ENCODE results near the gene C7orf33.

The C7orf33 gene

DNA sequence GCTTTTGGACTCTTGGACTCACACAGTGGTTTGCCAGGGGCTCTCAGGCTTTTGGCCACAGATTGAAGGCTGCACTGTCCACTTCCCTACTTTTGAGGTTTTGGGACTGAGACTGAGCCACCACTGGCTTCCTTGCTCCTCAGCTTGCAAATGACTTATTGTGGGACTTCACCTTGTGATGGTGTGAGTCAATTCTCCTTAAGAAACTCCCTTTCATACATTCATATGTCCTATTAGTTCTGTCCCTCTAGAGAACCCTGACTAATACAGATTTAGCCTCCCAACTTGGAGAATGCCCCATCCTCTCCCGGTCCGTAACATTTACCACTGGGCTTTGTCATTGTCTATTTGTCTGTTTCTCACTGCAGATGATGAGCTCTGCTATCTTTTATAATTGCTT lies 55.3 kb downstream of the C7orf33 start:
- no peaks in the 10 kb centered on the region for H3K4me1 ChIP-seq (ENCODE audit: low read depth, poor library complexity, severe bottlenecking)
- no peaks in the 10 kb centered on the region for H3K27me3 ChIP-seq (ENCODE audit: insufficient read depth, low read depth)
- no peaks in the 10 kb centered on the region for H3K79me2 ChIP-seq (ENCODE audit: insufficient read depth, low read depth)

DNA sequence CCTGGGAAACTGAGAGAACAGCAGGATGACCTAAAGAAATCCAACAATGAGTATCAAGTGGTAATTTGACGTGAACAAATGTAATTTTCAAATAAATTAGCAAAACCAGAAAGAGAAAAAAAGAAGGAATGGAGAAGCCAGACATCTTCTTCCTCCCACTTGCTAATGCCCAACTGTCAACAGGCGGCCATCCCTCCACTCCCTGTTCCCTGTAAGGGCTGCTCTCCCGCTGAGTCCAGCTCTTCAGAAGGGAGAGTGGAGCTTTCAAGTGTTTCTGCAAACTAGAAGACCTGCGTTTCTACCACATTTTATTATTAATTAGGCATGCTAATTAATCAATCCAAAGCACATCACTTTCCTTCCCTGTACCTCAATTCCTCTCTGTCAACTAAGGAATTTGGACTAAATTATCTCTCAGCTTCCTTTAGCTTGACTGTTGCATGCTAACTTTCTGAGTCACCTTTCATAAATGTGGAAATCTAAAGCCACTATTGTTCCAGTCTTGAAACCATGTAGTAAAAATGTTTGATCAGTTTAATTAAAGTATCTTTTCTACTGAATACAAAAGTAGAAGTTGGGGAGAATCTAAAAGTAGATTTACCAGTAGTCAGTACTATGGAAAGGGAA lies 59.8 kb downstream of the C7orf33 start:
- TF ChIP-seq CTCF (conservative IDR thresholded peaks at IDR 0.05; ENCODE audit: low read depth, low read length): no peak
- Histone ChIP-seq H3K27me3 (ENCODE audit: insufficient read depth, low read depth) (no peaks in the 10 kb centered on the region), H3K27ac (no peak overlapping the region), H4K20me1 (ENCODE audit: insufficient read depth) (no peaks in the 10 kb centered on the region), H3K4me3 (IDR thresholded peaks at IDR 0.05; ENCODE audit: insufficient read depth, low read depth, low read length) (no peak overlapping the region), H3K4me1 (ENCODE audit: low read depth, poor library complexity, severe bottlenecking) (no peaks in the 10 kb centered on the region), H2AFZ (ENCODE audit: low read depth) (no peak overlapping the region), H3K36me3 (ENCODE audit: insufficient read depth) (no peaks in the 10 kb centered on the region), H3K4me2 (no peak overlapping the region), H3K9ac (no peak overlapping the region), H3K79me2 (ENCODE audit: insufficient read depth, low read depth) (no peaks in the 10 kb centered on the region)

More for the DNA sequence above, 55.3 kb downstream of the C7orf33 start:
- H3K27ac ChIP-seq: no peak overlapping the region
- no peak for TF ChIP-seq CTCF (conservative IDR thresholded peaks at IDR 0.05; ENCODE audit: low read depth, low read length)
- H3K4me2 ChIP-seq: no peak overlapping the region
- H2AFZ ChIP-seq (ENCODE audit: low read depth): no peak overlapping the region
- H3K4me3 ChIP-seq (IDR thresholded peaks at IDR 0.05; ENCODE audit: insufficient read depth, low read depth, low read length): no peak overlapping the region
- no peaks in the 10 kb centered on the region for H3K36me3 ChIP-seq (ENCODE audit: insufficient read depth)
- no peaks in the 10 kb centered on the region for H4K20me1 ChIP-seq (ENCODE audit: insufficient read depth)
- no peak overlapping the region for H3K9ac ChIP-seq

DNA sequence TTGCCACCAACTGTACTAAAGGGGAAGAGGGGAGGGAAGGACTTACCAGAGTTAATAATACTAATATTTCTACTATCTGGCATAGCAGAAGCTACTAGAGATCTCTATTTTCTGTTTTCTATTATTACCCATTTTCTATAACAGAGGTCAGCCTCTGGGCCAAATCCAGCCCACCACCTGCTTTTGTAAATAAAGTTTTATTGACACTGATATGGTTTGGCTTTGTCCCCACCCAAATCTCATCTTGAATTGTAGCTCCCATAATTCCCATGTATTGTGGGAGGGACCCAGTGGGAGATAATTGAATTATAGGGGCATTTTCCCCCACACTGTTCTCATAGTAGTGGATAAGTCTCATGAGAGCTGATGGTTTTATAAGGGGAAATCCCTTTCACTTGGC lies 62.2 kb downstream of the C7orf33 start:
- Histone ChIP-seq H3K79me2 (ENCODE audit: insufficient read depth, low read depth) (no peaks in the 10 kb centered on the region), H3K27me3 (ENCODE audit: insufficient read depth, low read depth) (no peaks in the 10 kb centered on the region), H2AFZ (ENCODE audit: low read depth) (no peak overlapping the region), H3K27ac (no peak overlapping the region), H3K4me2 (no peak overlapping the region), H3K9ac (no peak overlapping the region), H3K4me1 (ENCODE audit: low read depth, poor library complexity, severe bottlenecking) (no peaks in the 10 kb centered on the region), H4K20me1 (ENCODE audit: insufficient read depth) (no peaks in the 10 kb centered on the region), H3K36me3 (ENCODE audit: insufficient read depth) (no peaks in the 10 kb centered on the region), H3K4me3 (IDR thresholded peaks at IDR 0.05; ENCODE audit: insufficient read depth, low read depth, low read length) (no peak overlapping the region)
- TF ChIP-seq CTCF (conservative IDR thresholded peaks at IDR 0.05; ENCODE audit: low read depth, low read length): no peak

DNA sequence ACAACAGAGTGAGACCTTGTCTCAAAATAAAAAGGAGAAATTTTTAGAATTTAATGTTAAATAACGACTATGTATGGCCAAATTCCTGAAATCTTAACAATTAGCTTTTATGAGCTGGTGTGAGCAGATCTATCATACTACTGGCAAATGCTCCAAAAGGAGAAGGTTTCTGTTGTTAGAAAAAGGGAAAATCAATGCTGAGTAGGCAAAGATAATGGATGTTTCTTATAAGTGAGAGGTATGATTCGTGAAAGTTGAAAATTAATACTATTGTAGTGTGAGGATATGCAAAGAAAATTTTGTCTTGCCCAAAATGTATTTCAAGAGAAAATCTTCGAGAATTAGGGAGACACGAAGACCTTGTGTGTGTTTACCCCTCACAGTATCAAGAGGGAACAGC lies 67.4 kb downstream of the C7orf33 start:
- no peaks in the 10 kb centered on the region for H3K79me2 ChIP-seq (ENCODE audit: insufficient read depth, low read depth)

More for the DNA sequence above, 67.4 kb downstream of the C7orf33 start:
- Histone ChIP-seq H3K27me3 (ENCODE audit: insufficient read depth, low read depth) (no peaks in the 10 kb centered on the region), H3K4me2 (no peak overlapping the region), H3K27ac (no peak overlapping the region), H3K4me3 (IDR thresholded peaks at IDR 0.05; ENCODE audit: insufficient read depth, low read depth, low read length) (no peak overlapping the region), H2AFZ (ENCODE audit: low read depth) (no peak overlapping the region), H3K9ac (no peak overlapping the region), H4K20me1 (ENCODE audit: insufficient read depth) (no peaks in the 10 kb centered on the region), H3K4me1 (ENCODE audit: low read depth, poor library complexity, severe bottlenecking) (peaks cover 17% of the 10 kb centered on the region), H3K36me3 (ENCODE audit: insufficient read depth) (no peaks in the 10 kb centered on the region)
- no peak for TF ChIP-seq CTCF (conservative IDR thresholded peaks at IDR 0.05; ENCODE audit: low read depth, low read length)

All from KMS-11 (cell line).